GM23248 (cell line): ENCODE measurements around the gene GALNT14. TPM values are rescaled to one million over a fixed set of nuclear protein-coding genes. Genes with fewer than 3 reads are reported as not detected.

Experiments used
- DNase-seq: peaks from one replicate; pipeline ENCODE4 v3.0.0-alpha.2; 2015
- H2AFZ ChIP-seq: fragments of 200-600 bp; sonication (generic); 2 replicates; pipeline ENCODE4 v1.6.1; 2016; ENCODE audit warnings: antibody characterized with exemption
- H3F3A ChIP-seq: fragments of 200-600 bp; sonication (generic); 2 replicates; pipeline ENCODE4 v1.6.1; 2016; ENCODE audit warnings: mild to moderate bottlenecking, antibody characterized with exemption, mixed run types; ENCODE audit not compliant: insufficient read depth
- H3K27ac ChIP-seq: fragments of 200-600 bp; sonication (generic); 2 replicates; pipeline ENCODE4 v1.5.1; 2016; ENCODE audit warnings: mild to moderate bottlenecking
- H3K27me3 ChIP-seq: fragments of 200-600 bp; sonication (generic); replicated peaks from 2 replicates; pipeline ENCODE4 v1.6.1; 2016; ENCODE audit warnings: mild to moderate bottlenecking; ENCODE audit not compliant: insufficient read depth
- H3K36me3 ChIP-seq: fragments of 200-600 bp; sonication (generic); 2 replicates; pipeline ENCODE4 v1.6.1; 2016; ENCODE audit warnings: low read depth, mild to moderate bottlenecking
- H3K4me1 ChIP-seq: fragments of 200-600 bp; sonication (generic); 2 replicates; pipeline ENCODE4 v1.6.1; 2016; ENCODE audit warnings: mild to moderate bottlenecking; ENCODE audit not compliant: insufficient read depth
- H3K4me2 ChIP-seq: fragments of 200-600 bp; sonication (generic); one replicate; pipeline ENCODE4 v1.6.1; 2016; ENCODE audit warnings: mild to moderate bottlenecking; ENCODE audit not compliant: unreplicated experiment
- H3K4me3 ChIP-seq: fragments of 200-600 bp; sonication (generic); 2 replicates; pipeline ENCODE4 v1.5.1; 2016; ENCODE audit warnings: mild to moderate bottlenecking
- H3K79me2 ChIP-seq: fragments of 200-600 bp; sonication (generic); 2 replicates; pipeline ENCODE4 v1.6.1; 2016; ENCODE audit warnings: mild to moderate bottlenecking; ENCODE audit not compliant: insufficient read depth
- H3K9ac ChIP-seq: fragments of 200-600 bp; sonication (generic); 2 replicates; pipeline ENCODE4 v1.6.1; 2016; ENCODE audit warnings: mild to moderate bottlenecking
- H3K9me2 ChIP-seq: fragments of 200-600 bp; sonication (generic); 2 replicates; pipeline ENCODE4 v1.6.1; 2016; ENCODE audit warnings: mixed run types, mild to moderate bottlenecking, moderate library complexity; ENCODE audit not compliant: insufficient read depth
- H3K9me3 ChIP-seq: fragments of 200-600 bp; sonication (generic); one replicate; pipeline ENCODE4 v1.6.1; 2017; ENCODE audit warnings: low read depth
- H4K20me1 ChIP-seq: fragments of 200-600 bp; sonication (generic); 2 replicates; pipeline ENCODE4 v1.6.0; 2016; ENCODE audit not compliant: insufficient read depth
- EZH2 ChIP-seq: fragments of 200-600 bp; sonication (generic); IDR thresholded peaks from 2 replicates; pipeline ENCODE4 v1.6.1; 2018; ENCODE audit warnings: antibody characterized with exemption, mild to moderate bottlenecking; ENCODE audit not compliant: insufficient read depth, poor library complexity, severe bottlenecking
- EZH2phosphoT487 ChIP-seq: fragments of 200-600 bp; sonication (generic); IDR thresholded peaks from 2 replicates; pipeline ENCODE4 v1.6.1; 2018; ENCODE audit warnings: antibody characterized with exemption, moderate library complexity, mild to moderate bottlenecking, low read depth; ENCODE audit not compliant: insufficient read depth
- WGBS, 2 experiments: methylation state at CpG; one replicate each; pipeline ENCODE4 v1.1.6; 2015 to 2017; ENCODE audit warnings: low lambda C conversion rate in 2 of 2, low coverage in 1 of 2; ENCODE audit errors: missing lambda C conversion rate in 2 of 2; 5-methylcytosine and 5-hydroxymethylcytosine counted together
- in situ Hi-C: fragments of 300-500 bp; cut with MboI; formaldehyde crosslinking; loops from 2 replicates; pipeline ENCODE4 v1.15.0; 2020
- polyA plus RNA-seq: library from polyadenylated mRNA; unstranded; fragments of >200 nt; fragmentation: Nextera tagmentation; extraction: Ambion mirVana; gene quantifications from 2 replicates; pipeline ENCODE4 v1.2.1, GENCODE V29; 2016
- total RNA-seq: library from RNA; depleted of rRNA; stranded (reverse); fragments of >200 nt; shearing (Covaris generic); gene quantifications from 2 replicates; pipeline ENCODE4 v1.2.3, GENCODE V29; 2014

Gene GALNT14
- total and polyA plus RNA-seq, 2 experiments from 2014 or later = 3.2 to 3.5 TPM

DNA sequence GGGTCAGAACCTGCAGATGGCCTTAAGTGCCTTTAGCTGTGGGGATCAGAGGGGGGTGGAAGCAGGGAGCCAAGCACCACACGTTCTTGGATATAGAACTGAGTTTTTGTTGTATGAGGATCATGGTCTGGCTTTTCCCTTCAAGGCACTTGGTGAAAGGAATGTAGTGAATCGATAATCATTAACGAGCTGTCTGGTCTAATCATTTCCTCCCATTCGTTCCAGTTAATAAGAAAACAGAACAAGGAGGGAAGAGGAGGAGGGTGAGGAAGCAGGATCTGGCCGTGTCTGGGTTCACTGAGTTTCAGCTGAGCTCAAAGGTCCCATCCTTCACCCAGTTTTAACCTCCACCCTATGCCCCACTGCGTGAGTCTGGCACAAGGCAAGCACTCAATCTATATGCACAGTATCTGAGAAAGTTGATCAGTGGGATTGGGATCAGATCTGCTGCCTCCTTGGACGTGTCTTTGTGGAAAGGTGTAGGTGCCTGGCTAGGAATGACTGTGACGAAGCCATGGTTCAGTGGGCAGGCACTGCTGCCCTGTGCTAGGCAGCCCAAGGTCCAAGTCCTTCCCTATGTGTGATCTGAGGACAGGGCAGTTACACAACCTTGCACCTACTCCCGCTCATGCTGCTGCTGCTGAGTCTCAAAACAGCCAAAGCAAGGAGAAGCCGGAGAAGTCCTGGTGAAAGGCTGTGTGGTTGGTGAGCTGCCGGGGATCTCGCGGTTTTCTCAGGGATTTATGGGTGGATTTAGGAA is 54.8 kb downstream of the GALNT14 start:
- Histone ChIP-seq H3K9me3 (no peaks in the 10 kb centered on the region), H3K9me2 (no peaks in the 10 kb centered on the region), H3K4me3 (no peak overlapping the region), H3K36me3 (no peaks in the 10 kb centered on the region), H4K20me1 (no peaks in the 10 kb centered on the region), H3F3A (no peaks in the 10 kb centered on the region), H3K4me1 (0 out of 2 replicates have a peak, but pooled peaks cover under 1% of the 10 kb centered on the region), H3K4me2 (no peak overlapping the region), H3K79me2 (no peaks in the 10 kb centered on the region), H3K9ac (no peak overlapping the region), H3K27ac (no peak overlapping the region), H3K27me3 (no peaks in the 10 kb centered on the region), H2AFZ (no peak overlapping the region)
- in situ Hi-C loops = no loop called here
- WGBS, 2 experiments = 58 to 59% methylated on average over 13 of the region's 13 CpGs
- TF ChIP-seq EZH2phosphoT487 = no peak
- no peak for TF ChIP-seq EZH2
- DNase-seq = no peak

DNA sequence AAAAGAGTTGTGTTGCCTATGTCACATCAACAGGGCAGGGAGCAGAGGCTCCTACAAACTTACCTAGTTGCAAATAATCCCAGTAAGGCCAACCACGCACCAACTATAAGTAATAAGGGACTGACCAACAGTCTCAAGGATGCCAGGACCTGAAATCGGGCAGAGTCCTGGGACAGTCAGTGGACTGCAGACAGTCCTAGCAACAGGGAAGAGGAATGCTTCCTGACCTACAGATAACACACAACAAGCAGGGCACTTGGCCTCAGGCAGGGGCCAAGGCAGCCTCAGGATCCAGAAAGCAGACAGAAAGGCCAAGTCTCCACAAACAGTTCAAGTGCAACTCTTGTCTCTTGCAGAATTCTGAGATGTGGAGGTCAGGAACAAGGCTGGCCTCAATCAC is 56.2 kb downstream of the GALNT14 start:
- no peaks in the 10 kb centered on the region for H3K9me2 ChIP-seq
- H3K9me3 ChIP-seq = no peaks in the 10 kb centered on the region
- H3K4me3 ChIP-seq = no peak overlapping the region
- 56 to 63% methylated on average over 2 of the region's 2 CpGs for WGBS, 2 experiments
- no peaks in the 10 kb centered on the region for H3F3A ChIP-seq
- no peak for DNase-seq
- no peak overlapping the region for H3K9ac ChIP-seq
- H3K4me1 ChIP-seq = no peaks in the 10 kb centered on the region
- no peak overlapping the region for H3K27ac ChIP-seq
- H3K36me3 ChIP-seq = no peaks in the 10 kb centered on the region
- in situ Hi-C loops = no loop called here
- H2AFZ ChIP-seq = no peak overlapping the region
- H3K4me2 ChIP-seq = no peak overlapping the region
- H3K79me2 ChIP-seq = no peaks in the 10 kb centered on the region
- no peak for TF ChIP-seq EZH2
- TF ChIP-seq EZH2phosphoT487 = no peak
- no peaks in the 10 kb centered on the region for H3K27me3 ChIP-seq
- H4K20me1 ChIP-seq = no peaks in the 10 kb centered on the region

DNA sequence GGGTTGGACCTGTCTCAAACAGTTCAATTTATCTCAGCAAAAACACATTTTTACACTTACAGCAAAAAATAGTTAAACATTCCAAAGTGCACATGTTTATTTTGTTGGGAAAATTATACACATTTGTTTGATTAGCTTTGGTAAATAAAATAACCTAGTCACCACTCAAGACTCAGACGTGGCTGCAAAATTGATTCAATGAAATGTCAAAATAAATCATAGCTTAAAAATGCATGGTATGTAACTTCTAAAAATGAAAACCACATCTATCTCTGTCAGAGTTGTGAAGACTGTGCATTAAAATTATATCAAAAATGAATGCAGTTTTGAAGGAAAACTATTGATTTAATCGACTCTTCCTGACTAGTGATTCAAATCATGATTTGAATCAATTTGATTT is 56.7 kb downstream of the GALNT14 start:
- Histone ChIP-seq H3K9ac (no peak overlapping the region), H3K27me3 (no peaks in the 10 kb centered on the region), H3K4me3 (no peak overlapping the region), H2AFZ (no peak overlapping the region), H3K4me1 (no peaks in the 10 kb centered on the region), H3K27ac (no peak overlapping the region), H3K79me2 (no peaks in the 10 kb centered on the region), H3F3A (no peaks in the 10 kb centered on the region), H4K20me1 (no peaks in the 10 kb centered on the region), H3K36me3 (no peaks in the 10 kb centered on the region), H3K9me2 (no peaks in the 10 kb centered on the region), H3K4me2 (no peak overlapping the region), H3K9me3 (no peaks in the 10 kb centered on the region)
- WGBS, 2 experiments = 15 to 21% methylated on average over 2 of the region's 2 CpGs
- no peak for DNase-seq
- TF ChIP-seq EZH2 = no peak
- no peak for TF ChIP-seq EZH2phosphoT487
- in situ Hi-C loops = no loop called here

DNA sequence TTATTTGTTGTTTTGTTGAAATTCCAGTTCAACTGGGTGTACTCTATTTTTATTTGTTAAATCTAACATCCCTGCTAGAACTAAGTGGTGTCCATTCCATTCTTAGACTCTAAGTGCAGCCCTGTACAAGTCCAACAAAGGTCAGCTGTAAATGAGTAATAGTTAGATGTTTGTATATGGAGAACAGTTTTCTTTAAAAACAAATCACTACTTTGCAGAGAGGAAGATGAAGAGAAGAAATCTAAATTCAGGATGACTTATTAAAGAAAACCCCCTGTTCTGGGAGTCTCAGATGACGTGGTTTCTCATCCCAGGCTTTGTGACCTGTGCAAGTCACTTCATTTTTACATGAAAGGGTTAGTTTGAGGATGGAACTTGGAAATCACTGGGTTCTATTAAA is 57.9 kb downstream of the GALNT14 start:
- no peak overlapping the region for H3K9ac ChIP-seq
- no peaks in the 10 kb centered on the region for H3K4me1 ChIP-seq
- no peak for DNase-seq
- H3K4me3 ChIP-seq = no peak overlapping the region
- H3K27me3 ChIP-seq = no peaks in the 10 kb centered on the region
- no peaks in the 10 kb centered on the region for H3K79me2 ChIP-seq
- no peaks in the 10 kb centered on the region for H3K9me3 ChIP-seq
- no peaks in the 10 kb centered on the region for H3K9me2 ChIP-seq
- no peak overlapping the region for H3K4me2 ChIP-seq
- no peaks in the 10 kb centered on the region for H4K20me1 ChIP-seq
- no peak overlapping the region for H3K27ac ChIP-seq
- TF ChIP-seq EZH2phosphoT487 (no peak), EZH2 (no peak)
- H3F3A ChIP-seq = no peaks in the 10 kb centered on the region
- no peak overlapping the region for H2AFZ ChIP-seq
- no peaks in the 10 kb centered on the region for H3K36me3 ChIP-seq
- in situ Hi-C loops = no loop called here
- WGBS, 2 experiments = 31 to 50% methylated on average over 1 of the region's 1 CpG
